Tibial artery (tissue), 4 donors: ENCODE data around the gene SLAMF9.

Source experiments
- DNase-seq, 2 donors: peaks; one replicate each; pipeline ENCODE4 v3.0.0-alpha.2; 2019
- H3K27ac ChIP-seq, 2 donors: fragments of 200-600 bp; sonication (generic) in 1 of 2; 1 replicate in 1 of 2; 2 replicates in 1 of 2; pipeline ENCODE4 v1.5.1; 2018 to 2019; ENCODE audit warnings: mild to moderate bottlenecking in 1 of 2
- H3K27me3 ChIP-seq, 2 donors: fragments of 200-600 bp; sonication (generic) in 1 of 2; one replicate each; pipeline versions ENCODE4 v1.5.1 to v1.6.0; 2016 to 2019
- H3K36me3 ChIP-seq, 3 donors: fragments of 200-600 bp; sonication (generic) in 2 of 3; one replicate each; pipeline ENCODE4 v1.5.1; 2016 to 2019; ENCODE audit warnings: mild to moderate bottlenecking in 2 of 3
- H3K4me1 ChIP-seq, 4 donors: fragments of 200-600 bp; sonication (generic) in 2 of 4; 1 replicate in 3 of 4; 2 replicates in 1 of 4; pipeline ENCODE4 v1.5.1; 2016 to 2019
- H3K4me3 ChIP-seq, 2 donors: fragments of 200-600 bp; sonication (generic) in 1 of 2; 1 replicate in 1 of 2; 2 replicates in 1 of 2; pipeline ENCODE4 v1.5.1; 2018 to 2019; ENCODE audit warnings: mild to moderate bottlenecking in 2 of 2
- H3K9me3 ChIP-seq, 3 donors: fragments of 200-600 bp; sonication (generic) in 1 of 3; one replicate each; pipeline ENCODE4 v1.5.1; 2016 to 2019
- CTCF ChIP-seq, 2 experiments: fragments of 200-600 bp in 1 of 2; fragments of 450-650 bp in 1 of 2; IDR thresholded peaks; one replicate each; pipeline ENCODE4 v1.5.1; 2017 to 2019; ENCODE audit warnings: antibody characterized with exemption in 2 of 2, mild to moderate bottlenecking in 1 of 2, moderate library complexity in 1 of 2
- intact Hi-C: fragments of 100-400 bp; cut with DNase I; formaldehyde crosslinking; loops from one replicate; pipeline ENCODE4 v1.15.0; 2023; ENCODE audit warnings: low total_unique reads

Gene SLAMF9

GRCh38 chr1:159921251-159921650 is 32.8 kb downstream of the SLAMF9 start:
- peaks cover 0 to 59% (median 43%) of the 10 kb centered on the region in 4 donors for H3K4me1 ChIP-seq
- peaks cover 23 to 35% (median 33%) of the 10 kb centered on the region in 3 donors for H3K36me3 ChIP-seq
- DNase-seq = no peak
- no peaks in the 10 kb centered on the region for H3K27me3 ChIP-seq
- H3K9me3 ChIP-seq = no peaks in the 10 kb centered on the region
- intact Hi-C loops = loop anchor here (5.0 to 10.0 kb wide), 2 partner anchors 66 to 161 kb away; partner anchors contain the start of gene KCNJ9
- H3K4me3 ChIP-seq = peak overlapping the region in 1 of 2 donors; percentile 99
- no peak for TF ChIP-seq CTCF (IDR thresholded peaks at IDR 0.05)
- H3K27ac ChIP-seq = peak overlapping the region; percentile 94 to 97

GRCh38 chr1:159920651-159921050 is 33.4 kb downstream of the SLAMF9 start:
- Histone ChIP-seq H3K27ac (peak overlapping the region; percentile 94 to 97), H3K4me3 (no peak overlapping the region), H3K27me3 (no peaks in the 10 kb centered on the region), H3K36me3 (peaks cover 23 to 35% (median 33%) of the 10 kb centered on the region in 3 donors), H3K4me1 (peaks cover 0 to 59% (median 42%) of the 10 kb centered on the region in 4 donors), H3K9me3 (no peaks in the 10 kb centered on the region)
- DNase-seq = no peak
- intact Hi-C loops = loop anchor here (5.0 to 10.0 kb wide), 2 partner anchors 66 to 162 kb away; partner anchors contain the start of gene KCNJ9
- TF ChIP-seq CTCF (IDR thresholded peaks at IDR 0.05) = no peak

GRCh38 chr1:159920202-159920601 is 33.8 kb downstream of the SLAMF9 start:
- peaks cover 23 to 35% (median 33%) of the 10 kb centered on the region in 3 donors for H3K36me3 ChIP-seq
- DNase-seq = no peak
- peaks cover 0 to 61% (median 42%) of the 10 kb centered on the region in 4 donors for H3K4me1 ChIP-seq
- no peak for TF ChIP-seq CTCF (IDR thresholded peaks at IDR 0.05)
- no peaks in the 10 kb centered on the region for H3K9me3 ChIP-seq
- H3K4me3 ChIP-seq = no peak overlapping the region
- H3K27ac ChIP-seq = peak overlapping the region; percentile 94 to 97
- H3K27me3 ChIP-seq = no peaks in the 10 kb centered on the region
- intact Hi-C loops = loop anchor here (5.0 to 10.0 kb wide), 2 partner anchors 65 to 162 kb away; partner anchors contain the start of gene KCNJ9

GRCh38 chr1:159919236-159919865 is 34.7 kb downstream of the SLAMF9 start:
- Histone ChIP-seq H3K4me3 (no peak overlapping the region), H3K36me3 (peaks cover 23 to 35% (median 33%) of the 10 kb centered on the region in 3 donors), H3K27ac (peak overlapping the region in 1 of 2 donors; percentile 97), H3K4me1 (peaks cover 0 to 61% (median 42%) of the 10 kb centered on the region in 4 donors), H3K27me3 (no peaks in the 10 kb centered on the region), H3K9me3 (no peaks in the 10 kb centered on the region)
- TF ChIP-seq CTCF (IDR thresholded peaks at IDR 0.05) = no peak
- no peak for DNase-seq
- intact Hi-C loops = no loop called here

GRCh38 chr1:159918352-159919200 is 35.5 kb downstream of the SLAMF9 start:
- Histone ChIP-seq H3K36me3 (peaks cover 23 to 35% (median 33%) of the 10 kb centered on the region in 3 donors), H3K27ac (peak overlapping the region in 1 of 2 donors; percentile 17), H3K4me1 (peaks cover 0 to 61% (median 44%) of the 10 kb centered on the region in 4 donors), H3K9me3 (no peaks in the 10 kb centered on the region), H3K4me3 (no peak overlapping the region), H3K27me3 (no peaks in the 10 kb centered on the region)
- intact Hi-C loops = no loop called here
- no peak for DNase-seq
- no peak for TF ChIP-seq CTCF (IDR thresholded peaks at IDR 0.05)
